Embryonic facial prominence (tissue), 1 donor: Measurements from ENCODE around the gene MAP2K7.
"Not testable (repeated sequence)": the region's sequence is repeated elsewhere in the genome, so short reads cannot be mapped to it uniquely, and the experiment has no call there.

Source experiments
- DNase-seq: peaks from one replicate; pipeline ENCODE4 v3.0.0-alpha.2; 2016; ENCODE audit errors: extremely low spot score

The MAP2K7 gene

GRCh38 chr19:7903244-7904073 is at the start of gene MAP2K7:
MAP2K7 (plus strand) TSS chr19:7903877; CDS start chr19:7903945, 68 bp downstream.
- peak; percentile 100 for DNase-seq

GRCh38 chr19:7855426-7856108 is 48.1 kb upstream of the MAP2K7 start:
- no peak for DNase-seq

DNA sequence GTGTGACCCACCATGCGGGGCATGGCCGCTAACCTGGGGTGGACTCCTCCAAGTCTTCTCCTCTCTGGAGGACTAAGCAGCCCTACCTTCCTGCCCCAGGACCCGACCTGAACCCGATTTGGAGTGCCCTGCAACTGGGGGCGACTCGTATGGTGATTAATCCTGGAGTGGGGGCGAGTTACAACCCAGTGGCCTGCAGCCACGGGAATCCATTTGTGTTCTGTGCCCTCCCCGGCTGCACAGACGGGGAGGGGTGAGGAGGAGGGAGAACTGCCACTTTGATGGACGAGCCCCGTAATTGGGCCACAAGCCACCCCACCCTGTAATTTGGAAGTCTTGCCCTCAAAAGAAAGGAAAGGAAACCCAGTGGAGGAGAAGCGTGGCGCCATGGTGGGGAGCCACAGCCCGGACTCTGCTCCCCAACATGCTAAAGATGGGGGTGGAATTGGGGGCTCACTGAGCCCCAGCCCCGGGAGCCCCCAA is 47.5 kb upstream of the MAP2K7 start:
- DNase-seq: no peak

DNA sequence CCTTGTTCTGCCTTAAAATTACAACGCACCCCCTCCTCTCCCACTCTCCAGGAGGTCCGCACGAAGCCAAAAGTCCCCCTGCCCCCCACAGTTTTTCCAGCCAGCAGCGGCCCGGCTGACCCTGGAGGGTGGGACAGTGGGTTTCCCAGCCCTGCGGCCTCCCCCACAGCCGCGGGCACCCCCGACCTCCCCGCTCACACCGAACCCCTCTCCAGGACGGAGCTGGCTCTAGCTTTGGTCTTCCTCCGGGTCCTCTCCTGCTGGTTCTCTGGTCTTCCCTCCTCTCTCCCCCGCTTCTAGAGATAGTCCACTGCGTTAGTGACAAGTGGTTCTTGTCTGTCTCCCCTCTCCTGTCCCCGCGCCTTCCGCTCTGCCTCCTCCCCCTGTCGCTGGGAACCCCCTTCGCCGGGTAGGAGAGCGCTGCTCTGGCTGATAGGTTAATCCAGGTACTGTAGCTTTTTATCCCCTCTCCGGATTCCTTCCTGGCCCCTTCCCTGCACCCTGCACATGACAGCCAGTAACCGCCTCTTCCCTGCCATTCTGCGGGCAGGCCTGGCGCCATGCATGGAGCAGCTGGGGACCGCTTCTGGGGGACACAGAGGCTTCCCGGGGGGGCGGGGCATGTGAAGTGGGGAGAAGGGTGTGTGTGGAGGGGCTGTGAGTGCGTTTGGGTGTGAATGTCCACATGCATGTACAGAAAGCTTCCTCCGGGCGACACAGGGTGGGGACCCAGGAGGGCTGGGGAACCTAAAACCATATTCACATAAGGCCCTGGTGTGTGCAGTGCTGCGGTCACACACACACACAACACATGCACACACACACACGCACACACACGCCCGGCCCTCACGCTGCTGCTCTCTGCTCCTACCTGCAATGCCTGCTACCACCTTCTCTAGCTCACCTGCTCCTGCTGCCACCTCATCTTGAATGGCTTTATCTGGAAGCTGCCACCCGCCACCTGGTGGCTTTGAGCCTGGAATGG is 46.7 kb upstream of the MAP2K7 start:
- no peak for DNase-seq

- no peak for DNase-seq
Observed at GRCh38 chr19:7857727-7858108, 46.0 kb upstream of the MAP2K7 start.

- DNase-seq: no peak
Observed at GRCh38 chr19:7858109-7858770, 45.4 kb upstream of the MAP2K7 start.

DNA sequence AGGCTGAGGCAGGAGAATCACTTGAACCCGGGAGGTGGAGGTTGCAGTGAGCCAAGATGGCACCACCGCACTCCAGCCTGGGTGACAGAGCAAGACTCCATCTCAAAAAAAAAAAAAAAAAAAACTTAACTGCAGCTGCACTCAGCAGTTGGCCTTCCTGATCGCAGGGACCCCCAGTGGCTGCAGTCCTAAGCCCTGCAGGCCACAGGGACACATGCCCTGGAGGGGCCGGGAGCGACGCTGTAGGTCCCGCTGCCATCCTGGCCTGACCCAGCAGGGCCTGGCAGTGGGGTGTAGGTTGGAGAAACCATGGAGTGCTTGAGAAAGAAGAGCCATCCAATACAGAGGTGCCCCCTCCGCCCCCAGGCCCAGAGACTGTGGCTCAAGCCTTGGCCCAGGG is 44.6 kb upstream of the MAP2K7 start:
- DNase-seq: not testable (repeated sequence)

DNA sequence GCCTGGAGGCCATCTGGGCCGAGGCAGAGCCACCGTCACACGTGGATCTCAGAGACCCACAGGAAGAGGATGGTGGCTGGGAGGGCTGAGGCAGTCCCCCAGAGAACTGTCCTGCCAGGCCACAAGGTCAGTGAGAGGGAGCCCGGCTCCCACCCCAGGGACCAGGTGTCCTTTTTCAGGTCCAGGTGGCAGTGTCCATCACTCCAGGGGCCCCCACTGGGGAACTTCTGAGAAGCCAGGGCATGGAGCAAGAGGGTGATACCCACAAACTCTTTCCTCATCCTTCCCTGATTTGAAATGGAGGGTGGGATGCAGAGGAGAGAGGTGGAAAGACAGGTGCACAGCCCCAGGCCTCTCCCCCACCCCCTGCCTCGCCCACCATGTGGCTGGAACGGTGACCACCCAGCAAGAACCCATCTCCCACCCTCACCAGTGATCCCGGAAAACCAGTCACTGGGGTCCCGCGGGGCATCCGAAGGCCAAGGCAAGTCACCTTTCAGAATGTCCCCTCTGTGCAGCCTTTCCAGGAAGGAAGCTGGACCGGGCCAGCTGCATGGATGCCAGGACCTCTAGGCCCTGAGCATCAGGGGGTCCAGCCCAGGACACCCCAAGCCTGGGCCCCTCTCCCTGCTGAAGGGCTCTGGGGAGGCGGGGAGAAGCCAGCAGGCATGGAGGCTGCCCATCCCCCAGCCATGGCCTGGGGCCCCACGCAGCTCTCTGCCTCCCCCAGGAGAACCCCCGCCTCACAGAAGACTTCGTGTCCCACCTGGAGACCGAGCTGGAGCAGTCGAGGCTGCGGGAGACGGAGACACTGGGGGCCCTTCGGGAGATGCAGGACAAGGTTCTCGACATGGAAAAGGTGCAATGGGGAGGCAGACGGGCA is 43.6 kb upstream of the MAP2K7 start:
- DNase-seq: no peak

DNA sequence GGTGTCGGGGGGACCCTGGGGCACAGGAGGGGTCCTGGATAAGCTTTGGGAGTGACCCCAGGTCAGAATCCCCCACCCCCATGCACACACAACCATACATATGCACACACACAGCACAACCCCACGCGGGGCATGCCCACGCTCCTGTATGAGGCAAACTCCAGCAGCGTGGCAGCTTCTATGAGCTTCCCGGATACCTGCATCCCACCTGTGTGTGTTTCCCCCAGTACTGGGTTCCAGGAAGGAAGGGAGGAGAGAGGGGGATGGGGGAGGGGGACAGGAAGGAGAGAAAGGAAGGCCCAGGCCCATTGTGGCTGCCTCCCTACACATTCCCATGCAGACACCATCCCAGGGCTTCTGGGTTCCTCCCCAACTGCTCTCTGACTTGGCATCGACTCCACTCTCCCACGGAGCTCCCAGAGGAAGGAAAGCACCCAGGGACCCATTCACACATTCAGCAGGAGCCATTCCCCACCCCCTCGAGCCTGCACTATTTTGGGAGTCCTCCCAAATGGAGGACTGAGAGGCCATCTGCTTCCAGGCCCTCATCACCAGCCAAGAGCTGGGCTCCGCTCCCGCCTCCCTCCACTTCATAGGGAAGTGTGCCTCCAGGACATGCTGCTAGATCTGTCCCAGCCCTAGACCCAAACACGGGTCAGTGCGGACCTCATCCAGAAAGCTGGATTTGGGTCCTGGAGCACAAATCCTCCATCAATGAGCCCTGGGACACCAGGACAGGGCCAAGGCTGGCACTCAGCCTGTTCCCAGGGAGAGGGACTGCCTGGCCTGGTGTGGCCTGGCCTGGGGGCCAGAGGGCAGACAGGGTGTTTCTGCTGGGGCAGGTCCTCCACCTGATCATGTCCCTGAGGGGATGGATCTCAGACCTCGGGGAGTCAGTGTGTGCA is 42.7 kb upstream of the MAP2K7 start:
- no peak for DNase-seq

DNA sequence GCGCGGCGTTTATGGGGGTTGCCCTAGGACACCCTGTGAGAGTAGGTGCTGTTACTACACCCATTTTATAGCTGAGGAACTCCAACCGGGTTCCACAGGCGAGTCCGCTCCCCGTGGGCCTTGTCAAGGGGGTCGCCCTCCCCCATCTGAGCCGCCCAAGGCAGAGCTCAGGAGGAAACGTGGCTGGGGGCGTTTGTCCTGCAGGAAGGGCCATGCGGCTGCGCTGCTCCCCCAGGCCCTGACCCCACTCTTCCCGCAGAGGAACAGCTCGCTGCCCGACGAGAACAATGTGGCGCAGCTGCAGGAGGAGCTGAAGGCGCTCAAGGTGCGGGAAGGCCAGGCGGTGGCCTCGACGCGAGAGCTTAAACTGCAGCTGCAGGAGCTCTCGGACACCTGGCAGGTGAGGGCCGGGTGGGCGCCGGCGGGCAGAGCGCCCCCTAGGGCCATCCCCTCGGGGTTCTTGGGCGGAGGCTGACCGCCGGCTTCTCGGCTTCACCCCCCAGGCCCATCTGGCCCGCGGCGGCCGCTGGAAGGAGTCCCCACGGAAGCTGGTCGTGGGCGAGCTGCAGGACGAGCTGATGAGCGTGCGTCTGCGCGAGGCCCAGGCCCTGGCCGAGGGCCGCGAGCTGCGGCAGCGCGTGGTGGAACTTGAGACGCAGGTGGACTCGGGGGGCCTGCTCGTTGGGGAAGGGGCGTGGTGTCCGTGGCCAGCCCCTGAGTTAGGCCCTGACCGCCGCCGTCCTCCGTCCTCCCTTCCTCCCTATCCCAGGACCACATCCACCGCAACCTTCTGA is 41.9 kb upstream of the MAP2K7 start:
- DNase-seq: no peak

- no peak for DNase-seq
Observed at GRCh38 chr19:7862413-7862951, 41.2 kb upstream of the MAP2K7 start.

DNA sequence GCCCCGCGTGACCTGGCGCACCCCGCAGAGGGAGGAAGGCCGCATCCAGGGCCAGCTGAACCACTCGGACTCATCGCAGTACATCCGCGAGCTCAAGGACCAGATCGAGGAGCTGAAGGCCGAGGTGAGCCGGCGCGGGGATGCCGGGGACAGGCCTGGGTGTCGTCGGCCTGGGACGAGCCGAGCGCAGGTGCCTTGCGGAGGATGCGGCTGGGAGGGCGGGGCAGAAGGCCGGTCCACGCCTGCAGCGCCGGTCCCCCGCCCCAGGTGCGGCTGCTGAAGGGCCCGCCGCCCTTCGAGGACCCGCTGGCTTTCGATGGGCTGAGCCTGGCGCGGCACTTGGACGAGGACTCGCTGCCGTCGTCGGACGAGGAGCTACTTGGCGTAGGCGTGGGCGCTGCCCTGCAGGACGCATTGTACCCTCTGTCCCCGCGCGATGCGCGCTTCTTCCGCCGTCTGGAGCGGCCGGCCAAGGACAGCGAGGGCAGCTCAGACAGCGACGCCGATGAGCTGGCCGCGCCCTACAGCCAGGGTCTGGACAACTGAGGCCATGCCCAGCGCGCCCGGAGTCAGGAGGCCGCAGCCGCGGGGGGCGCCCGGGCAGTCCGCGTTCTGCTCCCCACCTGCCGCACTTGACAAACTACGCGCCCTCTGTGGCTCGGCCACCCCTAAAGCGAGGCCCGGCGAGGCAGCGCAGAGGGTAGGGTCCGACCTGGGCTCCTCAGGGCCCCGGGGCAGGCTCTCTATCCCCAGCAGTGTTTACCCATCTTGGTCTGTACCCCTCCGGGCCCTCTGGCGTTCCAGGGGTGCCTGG is 40.3 kb upstream of the MAP2K7 start:
- DNase-seq: no peak

DNA sequence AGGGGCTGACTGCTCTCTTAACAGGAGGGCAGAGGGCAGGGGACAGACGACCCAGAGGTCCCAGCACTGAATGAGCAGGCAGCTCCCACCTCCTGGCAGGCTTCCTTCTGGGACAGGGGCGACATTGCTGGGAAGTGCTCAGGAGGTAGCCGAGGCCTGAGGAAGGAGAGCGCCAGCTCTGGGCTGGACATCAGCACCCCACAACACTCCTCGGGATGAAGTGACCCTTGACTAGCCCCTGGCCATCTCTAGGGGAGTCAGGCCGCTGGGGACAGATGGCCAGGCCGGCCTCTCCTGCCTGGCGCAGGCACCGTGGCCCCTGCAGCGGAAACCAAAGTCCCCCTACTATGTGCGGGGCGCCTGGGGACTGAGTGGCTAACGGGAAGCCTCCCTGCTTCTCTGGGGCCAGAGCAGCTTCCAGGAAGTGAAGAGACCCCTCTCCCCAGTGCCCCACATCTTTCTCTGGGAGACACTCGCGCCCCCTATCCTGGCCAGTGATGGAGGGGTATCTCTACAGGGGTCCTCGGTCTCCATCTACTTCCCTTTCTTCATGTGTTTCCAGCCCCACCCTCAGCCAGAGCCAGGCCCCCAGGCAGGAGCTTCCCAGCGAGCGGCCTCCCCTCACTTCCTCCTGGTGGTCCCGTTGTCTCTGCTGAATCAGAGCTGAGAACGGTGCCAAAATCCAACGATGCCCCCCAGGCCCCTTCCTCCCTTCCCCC is 39.5 kb upstream of the MAP2K7 start:
- no peak for DNase-seq

- DNase-seq: no peak
Observed at GRCh38 chr19:7864690-7865074, 39.0 kb upstream of the MAP2K7 start.

- DNase-seq: no peak
Observed at GRCh38 chr19:7865262-7865911, 38.3 kb upstream of the MAP2K7 start.
